ENCODE data around the gene GSTK1. TPM values are rescaled to one million over a fixed set of nuclear protein-coding genes. Genes with fewer than 3 reads are reported as not detected.

Gene GSTK1
- polyA plus RNA-seq, 1 experiment, result 100 TPM

Small RNA genes within 50 kb of the gene (small RNA-seq; reads per million reads assigned to genes)
- gene AC073342.3 (ENCODE audit: insufficient read length, low read depth) (not detected), gene RN7SL481P (ENCODE audit: insufficient read length, low read depth) (not detected), gene RN7SL535P (ENCODE audit: insufficient read length, low read depth) (not detected)

Other genes with a start within 250 kb of the GSTK1 start
- not detected in 2 replicates for gene OR9A2, start 236.3 kb upstream of the GSTK1 start, polyA plus RNA-seq (2011; rRNA removed)
- not detected in 2 replicates for gene OR6V1, start 211.1 kb upstream of the GSTK1 start, polyA plus RNA-seq (2011; rRNA removed)
- not detected in 2 replicates for gene PIP, start 131.4 kb upstream of the GSTK1 start, polyA plus RNA-seq (2011; rRNA removed)
- gene TAS2R39, start 80.0 kb upstream of the GSTK1 start, polyA plus RNA-seq (2011; rRNA removed), result not detected in 2 replicates
- not detected in 2 replicates for gene TAS2R40, start 41.4 kb upstream of the GSTK1 start, polyA plus RNA-seq (2011; rRNA removed)
- gene TMEM139, start 21.5 kb downstream of the GSTK1 start, polyA plus RNA-seq (2011; rRNA removed), result not detected in 2 replicates
- gene CASP2, start 24.9 kb downstream of the GSTK1 start, polyA plus RNA-seq (2011; rRNA removed), result 18.6 and 21.8 TPM in 2 replicates
- not detected in 2 replicates for gene CLCN1, start 52.7 kb downstream of the GSTK1 start, polyA plus RNA-seq (2011; rRNA removed)
- 3.1 and 4.2 TPM in 2 replicates for gene FAM131B, start 99.3 kb downstream of the GSTK1 start, polyA plus RNA-seq (2011; rRNA removed)
- 32.6 and 76.4 TPM in 2 replicates for gene ZYX, start 117.9 kb downstream of the GSTK1 start, polyA plus RNA-seq (2011; rRNA removed)
- gene EPHA1, start 145.4 kb downstream of the GSTK1 start, polyA plus RNA-seq (2011; rRNA removed), result 0.09 TPM in 1 of 2 replicates, not detected in the other
- not detected in 2 replicates for gene TAS2R60, start 180.0 kb downstream of the GSTK1 start, polyA plus RNA-seq (2011; rRNA removed)
- gene TAS2R41, start 214.4 kb downstream of the GSTK1 start, polyA plus RNA-seq (2011; rRNA removed), result not detected in 2 replicates